Right lobe of liver (tissue), 6 donors: ENCODE results near the gene SDS. TPM values are rescaled to one million over a fixed set of nuclear protein-coding genes. Genes with fewer than 3 reads are reported as not detected.

Experiments
- ATAC-seq, 4 donors: fragments of 200-7000 bp; cut with Tn5 transposase; one replicate each; pipeline ENCODE4 v1.9.1; 2020; ENCODE audit warnings: mild to moderate bottlenecking in 4 of 4, moderate library complexity in 4 of 4
- DNase-seq, 3 donors: peaks; one replicate each; pipeline ENCODE4 v3.0.0-alpha.2; 2020
- H3K27ac ChIP-seq, 3 donors: fragments of 200-600 bp; one replicate each; pipeline ENCODE4 v1.8.0; 2022
- H3K27me3 ChIP-seq, 2 donors: fragments of 200-600 bp; one replicate each; pipeline ENCODE4 v1.8.0; 2022
- H3K36me3 ChIP-seq, 4 donors: fragments of 200-600 bp; sonication (generic) in 1 of 4; one replicate each; pipeline versions ENCODE4 v1.5.1 to v1.8.0; 2017 to 2022; ENCODE audit warnings: control low read depth in 1 of 4
- H3K4me1 ChIP-seq, 4 donors: fragments of 200-600 bp; sonication (generic) in 1 of 4; one replicate each; pipeline versions ENCODE4 v1.5.1 to v1.8.0; 2017 to 2022; ENCODE audit warnings: control low read depth in 1 of 4
- H3K4me3 ChIP-seq, 3 donors: fragments of 200-600 bp; one replicate each; pipeline ENCODE4 v1.8.0; 2022
- H3K9me3 ChIP-seq, 4 donors: fragments of 200-600 bp; sonication (generic) in 1 of 4; one replicate each; pipeline versions ENCODE4 v1.5.1 to v1.8.0; 2017 to 2022; ENCODE audit warnings: control low read depth in 1 of 4
- POLR2A ChIP-seq: fragments of 450-650 bp; IDR thresholded peaks from one replicate; pipeline ENCODE4 v1.6.1; 2017; ENCODE audit warnings: antibody characterized with exemption, mild to moderate bottlenecking
- WGBS: methylation state at CpG from one replicate; pipeline ENCODE4 v1.1.6; 2018; ENCODE audit warnings: low coverage, low lambda C conversion rate; ENCODE audit not compliant: insufficient coverage; ENCODE audit errors: missing lambda C conversion rate; 5-methylcytosine and 5-hydroxymethylcytosine counted together
- intact Hi-C, 2 donors: fragments of 100-400 bp; cut with DNase I; formaldehyde crosslinking; loops; one replicate each; pipeline versions ENCODE4 v1.11.2 to v1.14.1; 2022
- total RNA-seq, 6 experiments: library from RNA; depleted of rRNA in 2 of 6; stranded (reverse); fragments of >200 nt in 2 of 6; fragmentation: NEBNext Ultra II Directional in 3 of 6; extraction: Animal tissue kit (Norgen Biotek cat#: 25700) in 3 of 6; gene quantifications; one replicate each; pipeline versions ENCODE4 v1.1.0 to v1.2.4, GENCODE V29; 2016 to 2023
- TF ChIP-seq, protein P1 (sequence below), 4 donors: fragments of 200-600 bp in 3 of 4; fragments of 450-650 bp in 1 of 4; IDR thresholded peaks; one replicate each; pipeline versions ENCODE4 v1.5.1 to v1.8.0; 2016 to 2022; ENCODE audit warnings: antibody characterized with exemption in 4 of 4, mild to moderate bottlenecking in 2 of 4
- donor health status: DM: no; HTN: yes; CAD: no.
- donor health status: DM: no; HTN: no; CAD: no.
- donor health status: DM: no; HTN: no; CAD: no.
- donor health status: DM: no; HTN: yes; CAD: no.
- donor health status: DM: no; HTN: yes; CAD: no.

The SDS gene
- total RNA-seq, 6 experiments from 2014 or later = 208 to 722 (median 309) TPM

GRCh38 chr12:113449299-113449698 lies 45.6 kb upstream of the SDS start:
- H3K4me1 ChIP-seq = no peaks in the 10 kb centered on the region
- no peaks in the 10 kb centered on the region for H3K9me3 ChIP-seq
- H3K27me3 ChIP-seq = no peaks in the 10 kb centered on the region
- intact Hi-C loops = no loop called here
- ATAC-seq = no peak
- TF ChIP-seq, protein P1, sequence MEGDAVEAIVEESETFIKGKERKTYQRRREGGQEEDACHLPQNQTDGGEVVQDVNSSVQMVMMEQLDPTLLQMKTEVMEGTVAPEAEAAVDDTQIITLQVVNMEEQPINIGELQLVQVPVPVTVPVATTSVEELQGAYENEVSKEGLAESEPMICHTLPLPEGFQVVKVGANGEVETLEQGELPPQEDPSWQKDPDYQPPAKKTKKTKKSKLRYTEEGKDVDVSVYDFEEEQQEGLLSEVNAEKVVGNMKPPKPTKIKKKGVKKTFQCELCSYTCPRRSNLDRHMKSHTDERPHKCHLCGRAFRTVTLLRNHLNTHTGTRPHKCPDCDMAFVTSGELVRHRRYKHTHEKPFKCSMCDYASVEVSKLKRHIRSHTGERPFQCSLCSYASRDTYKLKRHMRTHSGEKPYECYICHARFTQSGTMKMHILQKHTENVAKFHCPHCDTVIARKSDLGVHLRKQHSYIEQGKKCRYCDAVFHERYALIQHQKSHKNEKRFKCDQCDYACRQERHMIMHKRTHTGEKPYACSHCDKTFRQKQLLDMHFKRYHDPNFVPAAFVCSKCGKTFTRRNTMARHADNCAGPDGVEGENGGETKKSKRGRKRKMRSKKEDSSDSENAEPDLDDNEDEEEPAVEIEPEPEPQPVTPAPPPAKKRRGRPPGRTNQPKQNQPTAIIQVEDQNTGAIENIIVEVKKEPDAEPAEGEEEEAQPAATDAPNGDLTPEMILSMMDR (IDR thresholded peaks at IDR 0.05) = no peak
- no peak overlapping the region for H3K27ac ChIP-seq
- H3K4me3 ChIP-seq = no peak overlapping the region
- 81% methylated on average over 2 of the region's 2 CpGs for WGBS
- H3K36me3 ChIP-seq = no peaks in the 10 kb centered on the region
- DNase-seq = no peak

DNA sequence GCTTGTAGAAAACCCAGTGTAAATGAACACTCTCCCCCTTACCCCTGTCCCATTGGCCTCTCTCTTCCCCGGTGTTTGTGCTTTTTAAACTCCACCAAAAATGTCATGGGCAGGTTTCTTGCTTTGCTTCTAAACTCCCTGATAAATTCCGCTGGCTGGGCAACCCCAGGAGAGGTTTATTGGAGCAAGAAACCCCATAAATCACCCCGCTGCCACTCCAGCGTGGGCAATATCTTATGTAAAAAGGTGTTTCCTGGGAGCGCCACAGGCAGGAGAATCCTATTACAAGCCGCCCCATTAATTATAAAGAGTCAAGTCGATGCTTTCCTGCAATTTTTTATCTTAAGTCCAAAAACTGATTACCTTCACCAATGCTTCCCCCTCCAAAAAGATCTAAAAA lies 45.2 kb upstream of the SDS start:
- Histone ChIP-seq H3K27ac (no peak overlapping the region), H3K36me3 (no peaks in the 10 kb centered on the region), H3K9me3 (no peaks in the 10 kb centered on the region), H3K27me3 (no peaks in the 10 kb centered on the region), H3K4me3 (no peak overlapping the region), H3K4me1 (no peaks in the 10 kb centered on the region)
- ATAC-seq = no peak
- DNase-seq = no peak
- intact Hi-C loops = no loop called here
- TF ChIP-seq, protein P1 (IDR thresholded peaks at IDR 0.05) = no peak
- no peak for TF ChIP-seq POLR2A
- 39% methylated on average over 7 of the region's 7 CpGs for WGBS

DNA sequence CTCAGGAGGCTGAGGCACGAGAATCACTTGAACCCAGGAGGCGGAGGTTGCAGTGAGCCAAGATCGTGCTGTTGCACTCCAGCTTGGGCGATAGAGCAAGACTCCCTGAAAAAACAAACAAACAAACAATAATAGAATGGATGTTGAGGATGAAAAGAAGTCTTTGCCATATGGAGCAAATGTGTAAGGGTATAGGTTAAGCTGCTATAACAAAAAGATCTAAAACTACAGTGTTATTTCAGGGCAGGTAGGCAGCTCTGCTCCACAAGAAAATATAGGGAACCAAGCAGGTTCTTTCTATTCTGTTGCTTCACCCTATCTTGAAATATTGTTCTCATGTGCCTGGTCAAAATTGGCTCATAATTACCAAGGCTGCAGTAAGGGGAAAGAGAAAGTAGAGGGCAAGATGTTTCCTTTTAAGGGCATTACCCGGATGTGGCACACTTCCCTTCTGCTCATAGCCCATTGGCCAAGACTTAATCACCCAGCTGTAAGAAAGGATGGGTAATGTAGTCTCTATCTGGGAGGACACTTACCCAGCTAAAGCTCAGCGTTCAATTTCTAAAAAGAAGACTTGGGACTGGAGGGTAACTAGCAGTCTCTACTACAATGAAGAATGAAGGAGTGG lies 42.0 kb upstream of the SDS start:
- TF ChIP-seq POLR2A = no peak
- TF ChIP-seq, protein P1 (IDR thresholded peaks at IDR 0.05) = no peak
- intact Hi-C loops = no loop called here
- ATAC-seq (no peak), DNase-seq (no peak)
- H3K9me3 ChIP-seq = no peaks in the 10 kb centered on the region
- H3K4me1 ChIP-seq = no peaks in the 10 kb centered on the region
- H3K4me3 ChIP-seq = no peak overlapping the region
- H3K27me3 ChIP-seq = no peaks in the 10 kb centered on the region
- WGBS = 61% methylated on average over 6 of the region's 6 CpGs
- no peaks in the 10 kb centered on the region for H3K36me3 ChIP-seq
- H3K27ac ChIP-seq = no peak overlapping the region

GRCh38 chr12:113443030-113443539 lies 39.4 kb upstream of the SDS start:
- intact Hi-C loops = no loop called here
- Histone ChIP-seq H3K4me3 (no peak overlapping the region), H3K27ac (no peak overlapping the region), H3K27me3 (no peaks in the 10 kb centered on the region), H3K36me3 (no peaks in the 10 kb centered on the region), H3K9me3 (no peaks in the 10 kb centered on the region), H3K4me1 (no peaks in the 10 kb centered on the region)
- 87% methylated on average over 5 of the region's 6 CpGs for WGBS
- ATAC-seq = no peak
- TF ChIP-seq, protein P1 (IDR thresholded peaks at IDR 0.05) = no peak
- no peak for DNase-seq
